HCT116 (cell line): ENCODE measurements around the gene RWDD4. TPM values are rescaled to one million over a fixed set of nuclear protein-coding genes. Genes with fewer than 3 reads are reported as not detected.

Experiments
- ATAC-seq: fragments of 200-7000 bp; cut with Tn5 transposase; 2 replicates; pipeline ENCODE4 v1.9.1; 2020; ENCODE audit warnings: mild to moderate bottlenecking, moderate library complexity
- BruUV-seq: library from RNA; stranded (reverse); fragments of 400-500 nt; replicated peaks from 2 replicates; lab custom pipeline; 2021; lab: Mats Ljungman, UMichigan
- CTCF ChIA-PET: fragments of 300-600 bp; sonication (Branson Sonifier 250); formaldehyde crosslinking; loops from one replicate; lab custom pipeline; 2021; ENCODE audit warnings: antibody characterized with exemption; lab: Charles Lee
- POLR2A ChIA-PET: fragments of 300-600, 350-600 bp; sonication (Branson Sonifier 250); formaldehyde crosslinking; loops from one replicate; lab custom pipeline; 2021; ENCODE audit warnings: antibody characterized with exemption; lab: Charles Lee
- RAD21 ChIA-PET, 2 experiments: fragments of 300-600 bp; sonication (Branson Sonifier 250); formaldehyde crosslinking; loops; one replicate each; lab custom pipeline; 2023; ENCODE audit warnings: low total read pairs in 2 of 2; ENCODE audit not compliant: uncharacterized antibody in 2 of 2, unreplicated experiment in 2 of 2, low non-redundant PET in 1 of 2; lab: Charles Lee
- DNase-seq: peaks from one replicate; pipeline ENCODE4 v3.0.0-alpha.2; 2010; ENCODE audit warnings: low read depth, low spot score
- H2AFZ ChIP-seq: fragments of 200-600 bp; shearing (Covaris generic), sonication (generic); 2 replicates; pipeline ENCODE4 v1.6.1; 2017; ENCODE audit warnings: low read depth, mixed run types, mixed read lengths, antibody characterized with exemption, low read length; ENCODE audit not compliant: poor library complexity, severe bottlenecking
- H3K27ac ChIP-seq: 2 replicates; pipeline ENCODE4 v1.5.1; 2012; ENCODE audit warnings: low read depth, low read length
- H3K27me3 ChIP-seq: fragments of 200-600 bp; sonication (generic); 2 replicates; pipeline ENCODE4 v1.6.1; 2016; ENCODE audit warnings: mixed run types, low read length, mixed read lengths; ENCODE audit not compliant: insufficient read depth
- H3K36me3 ChIP-seq, 2 experiments: fragments of 200-500 bp in 1 of 2; fragments of 200-600 bp in 1 of 2; sonication (Bioruptor generic) in 1 of 2; sonication (generic) in 1 of 2; 2 replicates each; pipeline versions ENCODE4 v1.5.1 to v1.6.1; 2014 to 2016; ENCODE audit warnings: low read length in 2 of 2, inconsistent platforms in 1 of 2, mixed read lengths in 1 of 2, mixed run types in 1 of 2; ENCODE audit not compliant: insufficient read depth in 2 of 2, control insufficient read depth in 1 of 2
- H3K4me1 ChIP-seq, 2 experiments: fragments of 200-600 bp in 1 of 2; sonication (generic) in 1 of 2; 2 replicates each; pipeline versions ENCODE4 v1.5.1 to v1.6.1; 2012 to 2017; ENCODE audit warnings: low read length in 2 of 2, inconsistent platforms in 1 of 2, mild to moderate bottlenecking in 1 of 2, mixed read lengths in 1 of 2, mixed run types in 1 of 2, moderate library complexity in 1 of 2; ENCODE audit not compliant: insufficient read depth in 2 of 2, control insufficient read depth in 1 of 2
- H3K4me2 ChIP-seq: fragments of 200-600 bp; sonication (generic); 2 replicates; pipeline ENCODE4 v1.6.1; 2017; ENCODE audit warnings: mixed run types, low read length, mixed read lengths
- H3K4me3 ChIP-seq, 2 experiments: fragments of 200-600 bp in 1 of 2; sonication (generic) in 1 of 2; replicated peaks in 1 of 2; 2 replicates each; pipeline ENCODE4 v1.5.1; 2011 to 2016; ENCODE audit warnings: low read length in 2 of 2, control low read depth in 1 of 2, low read depth in 1 of 2, mild to moderate bottlenecking in 1 of 2, mixed read lengths in 1 of 2, mixed run types in 1 of 2
- H3K79me2 ChIP-seq: fragments of 200-600 bp; sonication (generic); 2 replicates; pipeline ENCODE4 v1.6.1; 2017; ENCODE audit warnings: mild to moderate bottlenecking, mixed run types, low read length, moderate library complexity, mixed read lengths; ENCODE audit not compliant: insufficient read depth
- H3K9ac ChIP-seq: fragments of 200-600 bp; sonication (generic); 2 replicates; pipeline ENCODE4 v1.6.1; 2016; ENCODE audit warnings: low read length, mixed read lengths
- H3K9me2 ChIP-seq: fragments of 200-600 bp; sonication (generic), shearing (Covaris generic); 2 replicates; pipeline ENCODE4 v1.6.1; 2017; ENCODE audit warnings: mixed run types, mild to moderate bottlenecking, moderate library complexity; ENCODE audit not compliant: insufficient read depth
- H3K9me3 ChIP-seq, 2 experiments: fragments of 200-500 bp in 1 of 2; fragments of 200-600 bp in 1 of 2; sonication (Bioruptor generic) in 1 of 2; sonication (generic) in 1 of 2; 2 replicates each; pipeline ENCODE4 v1.6.1; 2014 to 2017; ENCODE audit warnings: low read length in 2 of 2, mixed read lengths in 2 of 2, inconsistent platforms in 1 of 2, low read depth in 1 of 2, mild to moderate bottlenecking in 1 of 2, mixed run types in 1 of 2, moderate library complexity in 1 of 2; ENCODE audit not compliant: control insufficient read depth in 1 of 2, insufficient read depth in 1 of 2
- H4K20me1 ChIP-seq: fragments of 200-600 bp; sonication (generic), shearing (Covaris generic); 2 replicates; pipeline ENCODE4 v1.6.1; 2017; ENCODE audit warnings: mixed run types, mild to moderate bottlenecking, moderate library complexity; ENCODE audit not compliant: insufficient read depth
- CEBPB ChIP-seq: IDR thresholded peaks from 2 replicates; pipeline ENCODE4 v1.6.1; 2012; ENCODE audit warnings: low read depth
- EGR1 ChIP-seq: IDR thresholded peaks from 2 replicates; pipeline ENCODE4 v1.6.1; 2012; ENCODE audit warnings: low read depth
- EZH2 ChIP-seq: fragments of 200-600 bp; sonication (generic); IDR thresholded peaks from 2 replicates; pipeline ENCODE4 v1.6.1; 2017; ENCODE audit warnings: antibody characterized with exemption, mixed run types
- POLR2A ChIP-seq: IDR thresholded peaks from 2 replicates; pipeline ENCODE4 v1.7.0; 2011; ENCODE audit warnings: borderline replicate concordance; ENCODE audit not compliant: insufficient read depth, insufficient read length; ENCODE audit errors: extremely low read depth
- REST ChIP-seq: IDR thresholded peaks from 2 replicates; pipeline ENCODE4 v1.6.1; 2012; ENCODE audit warnings: low read depth
- SRF ChIP-seq: IDR thresholded peaks from 2 replicates; pipeline ENCODE4 v1.6.1; 2012; ENCODE audit warnings: low read depth
- TCF7L2 ChIP-seq: IDR thresholded peaks from 2 replicates; pipeline ENCODE4 v1.7.0; 2011; ENCODE audit warnings: borderline replicate concordance, inconsistent platforms; ENCODE audit not compliant: insufficient read depth, insufficient read length; ENCODE audit errors: extremely low read depth
- ZFX ChIP-seq: fragments of 450-650 bp; IDR thresholded peaks from 2 replicates; pipeline ENCODE4 v1.6.1; 2017
- intact Hi-C: fragments of 100-400 bp; cut with micrococcal nuclease; formaldehyde crosslinking; loops from 2 replicates; pipeline ENCODE4 v1.10.0; 2022
- total RNA-seq: library from RNA; stranded (reverse); gene quantifications from one replicate; pipeline ENCODE4 v1.2.1, GENCODE V29; 2021; ENCODE audit not compliant: unreplicated experiment
- TF ChIP-seq, protein P1 (sequence below), 3 experiments: fragments of 200-600 bp in 1 of 3; sonication (generic) in 1 of 3; IDR thresholded peaks in 2 of 3; conservative IDR thresholded peaks in 1 of 3; 2 replicates each; pipeline ENCODE4 v1.5.1; 2012 to 2017; ENCODE audit warnings: low read depth in 2 of 3, low read length in 2 of 3, antibody characterized with exemption in 1 of 3, borderline replicate concordance in 1 of 3, control low read depth in 1 of 3, mild to moderate bottlenecking in 1 of 3, mixed read lengths in 1 of 3, mixed run types in 1 of 3, moderate library complexity in 1 of 3; ENCODE audit not compliant: insufficient read depth in 1 of 3

The RWDD4 gene
- total RNA-seq, 1 experiment from 2014 or later = 11.9 TPM

DNA sequence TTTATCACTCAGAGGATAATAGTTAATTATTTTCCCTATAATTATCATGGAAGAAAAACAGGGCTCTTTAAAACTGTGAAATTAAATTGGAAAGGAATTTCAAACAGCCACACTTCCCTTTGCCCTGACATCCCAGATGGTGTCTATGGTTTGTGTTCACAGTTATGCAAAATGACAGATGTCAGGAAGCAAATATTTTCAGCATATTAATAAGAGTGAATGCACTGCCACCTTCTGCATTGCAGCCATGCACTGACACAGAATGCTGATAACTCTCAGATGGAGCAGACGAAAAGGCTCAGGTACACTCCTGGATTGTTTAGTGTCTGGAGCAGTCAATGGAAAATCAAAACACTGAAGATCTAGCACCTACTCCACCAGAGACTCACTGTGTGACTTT lies 57.6 kb downstream of the RWDD4 start:
- H3K27ac ChIP-seq = no peak overlapping the region
- H3K4me1 ChIP-seq = no peaks in the 10 kb centered on the region
- no peak overlapping the region for H3K9ac ChIP-seq
- H3K9me2 ChIP-seq = no peaks in the 10 kb centered on the region
- RAD21 ChIA-PET = no interaction called here
- H3K4me3 ChIP-seq = no peak overlapping the region
- intact Hi-C loops = loop anchor here (2.0 kb wide), 1 partner anchor 129 kb away; no protein-coding TSS in a partner anchor
- no peak for ATAC-seq
- H3K9me3 ChIP-seq = no peaks in the 10 kb centered on the region
- no peaks in the 10 kb centered on the region for H3K27me3 ChIP-seq
- H3K79me2 ChIP-seq = no peaks in the 10 kb centered on the region
- no TSS peak for BruUV-seq
- no peaks in the 10 kb centered on the region for H3K36me3 ChIP-seq
- H2AFZ ChIP-seq = no peak overlapping the region
- POLR2A ChIA-PET = no interaction called here
- H4K20me1 ChIP-seq = no peaks in the 10 kb centered on the region
- H3K4me2 ChIP-seq = no peak overlapping the region
- no peak for DNase-seq
- TF ChIP-seq REST = no peak
- TF ChIP-seq TCF7L2 = no peak
- no peak for TF ChIP-seq EGR1
- TF ChIP-seq ZFX = no peak
- TF ChIP-seq EZH2 = no peak
- TF ChIP-seq POLR2A = no peak
- no peak for TF ChIP-seq CEBPB
- TF ChIP-seq SRF = no peak
- TF ChIP-seq, protein P1, sequence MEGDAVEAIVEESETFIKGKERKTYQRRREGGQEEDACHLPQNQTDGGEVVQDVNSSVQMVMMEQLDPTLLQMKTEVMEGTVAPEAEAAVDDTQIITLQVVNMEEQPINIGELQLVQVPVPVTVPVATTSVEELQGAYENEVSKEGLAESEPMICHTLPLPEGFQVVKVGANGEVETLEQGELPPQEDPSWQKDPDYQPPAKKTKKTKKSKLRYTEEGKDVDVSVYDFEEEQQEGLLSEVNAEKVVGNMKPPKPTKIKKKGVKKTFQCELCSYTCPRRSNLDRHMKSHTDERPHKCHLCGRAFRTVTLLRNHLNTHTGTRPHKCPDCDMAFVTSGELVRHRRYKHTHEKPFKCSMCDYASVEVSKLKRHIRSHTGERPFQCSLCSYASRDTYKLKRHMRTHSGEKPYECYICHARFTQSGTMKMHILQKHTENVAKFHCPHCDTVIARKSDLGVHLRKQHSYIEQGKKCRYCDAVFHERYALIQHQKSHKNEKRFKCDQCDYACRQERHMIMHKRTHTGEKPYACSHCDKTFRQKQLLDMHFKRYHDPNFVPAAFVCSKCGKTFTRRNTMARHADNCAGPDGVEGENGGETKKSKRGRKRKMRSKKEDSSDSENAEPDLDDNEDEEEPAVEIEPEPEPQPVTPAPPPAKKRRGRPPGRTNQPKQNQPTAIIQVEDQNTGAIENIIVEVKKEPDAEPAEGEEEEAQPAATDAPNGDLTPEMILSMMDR (IDR thresholded peaks at IDR 0.05 in 2 of 3, conservative IDR thresholded peaks at IDR 0.05 in 1 of 3; ENCODE audit: borderline replicate concordance in 1 of 3, insufficient read depth in 1 of 3, low read depth in 2 of 3, low read length in 2 of 3) = no peak
- CTCF ChIA-PET = no interaction called here
